ENCODE measurements around the gene PRSS21.

Gene PRSS21, protein sequence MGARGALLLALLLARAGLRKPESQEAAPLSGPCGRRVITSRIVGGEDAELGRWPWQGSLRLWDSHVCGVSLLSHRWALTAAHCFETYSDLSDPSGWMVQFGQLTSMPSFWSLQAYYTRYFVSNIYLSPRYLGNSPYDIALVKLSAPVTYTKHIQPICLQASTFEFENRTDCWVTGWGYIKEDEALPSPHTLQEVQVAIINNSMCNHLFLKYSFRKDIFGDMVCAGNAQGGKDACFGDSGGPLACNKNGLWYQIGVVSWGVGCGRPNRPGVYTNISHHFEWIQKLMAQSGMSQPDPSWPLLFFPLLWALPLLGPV

DNA sequence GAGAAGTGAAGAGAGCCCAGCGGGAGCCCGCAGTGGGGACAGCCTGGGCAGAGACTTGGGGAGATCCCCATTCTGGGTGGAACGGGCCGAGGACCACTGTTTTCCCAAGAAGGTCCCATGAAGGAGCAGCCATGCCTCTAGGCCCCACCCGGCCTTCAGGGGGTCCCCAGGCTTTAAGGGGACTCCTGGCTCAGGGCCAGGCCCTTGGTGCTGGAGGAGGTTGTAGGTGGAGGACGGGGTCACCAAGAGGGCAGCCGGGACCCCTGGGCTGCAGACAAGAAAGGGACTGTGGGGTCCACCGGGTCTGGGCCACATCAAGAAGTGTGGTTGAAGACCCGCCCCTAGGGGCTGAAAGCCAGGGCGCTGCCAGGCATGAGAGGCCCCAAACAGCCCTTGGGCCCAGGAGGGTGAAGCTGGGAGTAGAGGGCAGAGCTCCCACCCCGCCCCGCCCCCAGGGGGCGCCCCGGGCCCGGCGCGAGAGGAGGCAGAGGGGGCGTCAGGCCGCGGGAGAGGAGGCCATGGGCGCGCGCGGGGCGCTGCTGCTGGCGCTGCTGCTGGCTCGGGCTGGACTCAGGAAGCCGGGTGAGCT is at the start of gene PRSS21:
Gene PRSS21 (plus strand): TSS at position 487 of the 589 bp plus-strand sequence. CDS start 32 bp downstream, at position 519.
- peak; percentile 52 for DNase-seq (ENCODE audit: low spot score)

DNA sequence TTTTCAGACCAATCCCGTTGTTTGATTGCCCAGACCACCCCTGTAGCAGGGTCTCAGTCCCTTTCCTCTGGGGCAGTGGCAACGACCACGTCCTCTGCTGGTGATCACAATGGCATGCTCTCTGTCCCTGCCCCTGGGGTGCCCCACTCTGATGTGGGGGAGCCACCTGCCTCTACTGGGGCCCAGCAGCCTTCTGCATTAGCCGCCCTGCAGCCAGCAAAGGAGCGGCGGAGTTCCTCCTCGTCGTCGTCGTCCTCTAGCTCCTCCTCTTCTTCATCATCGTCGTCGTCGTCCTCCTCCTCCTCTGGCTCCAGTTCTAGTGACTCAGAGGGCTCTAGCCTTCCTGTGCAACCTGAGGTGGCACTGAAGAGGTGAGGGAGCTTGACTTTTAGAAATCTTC is 49.1 kb upstream of the PRSS21 start:
- no peak for DNase-seq (ENCODE audit: low spot score)

DNA sequence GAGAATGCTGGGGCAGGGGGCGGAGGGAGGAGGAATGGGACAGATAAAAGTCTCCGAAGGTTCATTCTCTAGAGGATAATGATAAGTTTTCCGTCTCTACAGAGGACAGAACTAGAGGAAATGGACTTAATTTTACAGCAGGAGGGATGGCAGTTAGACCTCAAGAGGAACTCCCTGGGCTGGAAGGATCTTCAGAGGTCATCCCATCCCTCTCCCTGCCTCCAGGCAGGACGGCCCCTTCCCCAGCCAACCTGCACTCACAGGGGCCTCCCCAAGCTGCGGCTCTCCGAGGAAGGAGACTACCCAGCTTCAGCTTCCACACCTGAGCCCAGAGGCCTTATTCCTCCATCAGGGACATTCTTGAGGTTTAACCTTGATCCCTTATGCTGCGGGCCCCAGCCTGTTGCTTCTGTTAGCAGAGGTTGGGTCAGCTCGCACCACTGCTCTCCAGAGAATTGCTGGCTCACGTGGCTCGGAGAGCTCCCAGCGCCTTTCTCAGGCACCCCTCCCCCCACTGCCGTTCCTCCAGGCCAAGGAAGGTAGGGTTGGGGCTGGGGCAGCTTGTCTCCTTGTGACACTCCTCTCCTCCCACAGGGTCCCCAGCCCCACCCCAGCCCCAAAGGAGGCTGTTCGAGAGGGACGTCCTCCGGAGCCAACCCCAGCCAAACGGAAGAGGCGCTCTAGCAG is 48.5 kb upstream of the PRSS21 start:
- no peak for DNase-seq (ENCODE audit: low spot score)

DNA sequence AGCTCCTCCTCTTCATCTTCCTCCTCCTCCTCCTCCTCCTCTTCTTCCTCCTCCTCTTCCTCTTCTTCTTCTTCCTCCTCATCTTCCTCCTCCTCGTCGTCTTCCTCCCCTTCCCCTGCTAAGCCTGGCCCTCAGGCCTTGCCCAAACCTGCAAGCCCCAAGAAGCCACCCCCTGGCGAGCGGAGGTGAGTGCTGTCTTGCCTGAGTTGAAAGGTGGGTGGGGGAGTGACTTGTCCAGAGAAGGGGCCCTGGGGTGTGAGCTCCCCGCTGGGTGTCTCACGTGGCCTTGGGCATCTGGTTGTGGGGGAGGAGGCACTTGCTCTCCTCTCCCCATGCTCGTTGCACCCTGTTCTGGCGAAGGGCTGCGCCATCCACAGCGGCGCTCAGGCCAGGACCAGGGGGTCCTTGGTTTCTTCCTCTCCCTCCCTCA is 47.9 kb upstream of the PRSS21 start:
- DNase-seq (ENCODE audit: low spot score) = no peak

DNA sequence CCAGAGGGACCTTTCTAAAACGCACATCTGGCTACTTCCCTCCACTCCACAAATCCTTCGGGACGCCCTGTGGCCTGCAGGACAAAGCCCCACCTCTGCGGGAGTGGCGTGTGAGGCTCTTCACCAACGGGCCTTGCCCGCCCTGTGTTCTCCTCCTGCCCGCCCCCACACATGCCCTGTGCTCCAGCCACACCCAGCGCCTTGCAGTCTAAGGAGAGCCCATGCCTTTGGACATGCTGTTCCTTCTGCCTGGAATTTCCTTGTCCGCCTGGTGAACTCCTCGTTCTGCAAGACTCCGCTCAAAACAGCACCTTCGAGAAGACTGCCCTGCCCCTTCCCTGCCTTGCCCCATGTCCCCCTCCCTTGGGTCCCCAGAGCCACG is 47.4 kb upstream of the PRSS21 start:
- DNase-seq (ENCODE audit: low spot score) = no peak

DNA sequence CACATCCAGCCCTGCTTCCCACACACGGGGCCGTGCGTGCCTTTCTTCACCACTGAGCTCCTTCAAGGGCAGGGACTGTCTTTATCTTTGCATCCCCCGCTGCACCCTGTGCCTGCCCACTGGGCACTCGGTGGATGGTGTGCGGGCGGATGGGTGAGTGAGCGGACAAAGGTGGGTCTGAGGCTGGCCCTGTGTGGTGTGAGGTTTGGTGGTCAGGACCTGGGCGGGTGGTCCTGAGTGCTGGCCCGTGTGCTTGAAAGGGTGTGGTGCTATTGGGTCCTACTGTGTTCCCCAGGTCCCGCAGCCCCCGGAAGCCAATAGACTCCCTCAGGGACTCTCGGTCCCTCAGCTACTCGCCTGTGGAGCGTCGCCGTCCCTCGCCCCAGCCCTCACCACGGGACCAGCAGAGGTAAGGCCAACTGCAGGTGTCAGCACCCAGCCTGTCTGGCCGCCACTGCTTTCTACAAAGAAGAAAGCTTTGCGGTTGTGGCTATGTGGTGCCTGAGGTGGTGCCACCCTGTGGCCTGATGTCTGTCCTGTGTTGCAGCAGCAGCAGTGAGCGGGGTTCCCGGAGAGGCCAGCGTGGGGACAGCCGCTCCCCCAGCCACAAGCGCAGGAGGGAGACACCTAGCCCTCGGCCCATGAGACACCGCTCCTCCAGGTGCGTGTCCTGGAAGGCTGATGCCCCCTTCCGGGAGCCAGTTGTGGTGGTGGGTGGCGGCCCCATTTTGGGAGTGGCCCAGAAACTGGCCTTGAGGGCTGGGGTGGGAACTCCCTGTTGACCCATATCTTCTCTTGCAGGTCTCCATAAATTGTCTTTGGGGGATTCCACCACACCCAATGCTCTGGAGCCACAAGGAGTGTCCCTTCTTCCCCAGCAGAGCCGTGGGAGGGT is 46.7 kb upstream of the PRSS21 start:
- no peak for DNase-seq (ENCODE audit: low spot score)

DNA sequence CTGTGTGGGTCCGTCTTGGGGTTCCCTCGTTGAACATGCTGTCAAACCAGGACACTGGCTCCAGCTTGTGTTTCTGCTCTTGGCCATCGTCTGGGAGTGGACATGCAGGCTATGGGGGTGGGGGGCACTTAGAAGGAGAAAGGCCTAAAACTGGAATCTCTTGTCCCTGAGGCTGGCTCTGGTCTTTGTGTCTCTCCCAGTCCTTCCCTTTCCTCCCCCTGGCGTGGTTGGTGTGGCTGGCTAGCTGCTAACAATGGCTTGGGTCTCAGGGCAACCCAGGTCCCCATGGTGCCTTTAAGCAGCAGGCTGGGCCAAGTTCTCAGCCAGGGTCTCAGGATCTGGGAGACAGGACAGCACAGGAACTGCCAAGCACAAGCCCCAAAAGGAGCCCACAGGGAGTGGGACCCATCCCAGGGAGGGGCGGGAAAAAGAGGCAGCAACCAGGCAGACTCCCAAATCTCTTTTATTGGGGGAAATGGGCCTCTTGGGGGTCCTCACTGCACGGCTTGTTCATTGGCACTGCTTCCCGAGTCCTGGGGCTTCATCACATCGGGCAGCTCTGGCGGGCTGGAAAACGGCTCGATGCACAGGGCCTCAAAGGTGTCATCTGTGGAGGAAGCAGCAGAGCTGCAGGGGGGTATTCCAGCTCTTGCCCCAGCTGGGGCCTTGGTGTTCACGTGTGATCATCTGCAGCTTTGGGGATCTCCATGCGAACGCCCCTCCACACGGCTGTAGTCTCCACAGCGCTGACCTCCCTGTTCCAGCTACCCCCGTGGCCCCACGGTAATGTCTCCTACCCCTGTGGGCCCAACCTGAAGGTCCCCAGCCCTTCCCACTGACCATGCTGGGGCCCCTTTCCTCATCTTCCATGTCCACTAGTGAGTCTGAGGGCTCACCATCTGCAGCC is 45.3 kb upstream of the PRSS21 start:
- DNase-seq (ENCODE audit: low spot score) = no peak

DNA sequence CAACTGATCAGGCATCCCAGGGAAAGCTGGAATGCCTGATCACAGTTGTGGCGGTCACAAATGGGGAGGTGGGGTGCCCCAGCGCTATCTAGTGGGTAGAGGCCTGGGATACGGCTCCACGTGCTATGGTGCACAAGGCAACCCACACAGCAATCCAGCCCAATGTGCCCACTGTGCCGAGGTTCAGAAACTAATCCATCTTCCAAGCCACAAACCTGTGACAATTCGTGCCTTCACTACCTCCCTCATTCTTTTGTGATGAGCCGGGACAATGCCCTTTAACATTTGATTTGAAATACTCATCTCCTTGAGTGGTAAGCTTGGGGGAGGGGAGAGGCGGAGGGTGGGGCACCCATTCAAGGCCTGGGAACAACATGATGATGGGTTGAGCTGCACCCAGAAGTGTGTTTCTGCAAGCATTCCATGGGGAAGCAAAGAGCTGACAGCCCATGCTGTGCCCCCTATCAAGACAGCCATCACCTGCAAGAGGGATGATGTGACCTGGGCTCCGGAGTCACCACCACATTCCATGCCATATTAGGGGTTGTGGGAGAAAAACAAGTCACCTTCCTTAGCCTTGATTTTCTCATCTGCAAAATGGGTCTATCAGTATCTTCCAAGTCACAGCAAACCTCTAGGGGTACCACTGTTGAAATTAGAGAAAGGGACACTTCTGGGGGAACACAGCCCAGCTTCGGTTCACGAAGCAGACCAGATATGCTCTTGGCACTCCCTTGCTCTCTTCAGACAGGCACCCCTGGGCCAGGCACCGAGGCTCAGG is 43.7 kb upstream of the PRSS21 start:
- DNase-seq (ENCODE audit: low spot score) = no peak

DNA sequence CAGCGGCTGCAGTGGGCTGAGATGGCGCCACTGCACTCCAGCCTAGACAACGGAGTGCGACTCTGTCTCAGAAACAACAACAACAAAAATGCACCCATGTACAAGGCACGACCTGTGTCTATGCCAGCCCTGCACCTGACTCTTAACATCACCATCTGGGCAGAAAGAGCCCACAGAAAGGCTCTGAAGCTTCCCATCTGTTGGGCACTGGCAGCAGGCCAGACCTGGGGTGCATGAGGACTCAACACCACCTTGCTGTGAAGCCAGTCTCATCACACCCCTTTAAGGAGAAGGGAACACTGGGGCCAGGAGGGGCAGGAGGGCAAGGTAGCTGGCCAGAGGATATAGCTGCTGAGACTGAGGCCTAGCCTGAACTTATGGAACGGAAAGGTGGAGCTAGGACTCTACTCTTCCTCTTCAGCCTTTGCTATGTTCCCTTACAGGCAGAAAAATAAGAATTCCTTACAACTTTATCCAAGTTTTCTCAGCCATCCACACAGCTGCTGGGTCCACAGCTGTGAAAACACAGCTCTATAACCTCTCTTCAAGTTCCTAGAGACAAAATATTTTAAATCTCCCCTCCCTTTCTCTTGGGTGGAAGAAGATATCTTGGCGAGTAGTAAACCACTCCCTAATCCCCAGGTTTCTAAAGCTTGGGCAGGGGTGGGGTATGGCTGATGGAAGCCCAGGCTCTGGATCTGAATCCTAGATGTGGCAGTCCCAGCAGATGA is 42.7 kb upstream of the PRSS21 start:
- no peak for DNase-seq (ENCODE audit: low spot score)

DNA sequence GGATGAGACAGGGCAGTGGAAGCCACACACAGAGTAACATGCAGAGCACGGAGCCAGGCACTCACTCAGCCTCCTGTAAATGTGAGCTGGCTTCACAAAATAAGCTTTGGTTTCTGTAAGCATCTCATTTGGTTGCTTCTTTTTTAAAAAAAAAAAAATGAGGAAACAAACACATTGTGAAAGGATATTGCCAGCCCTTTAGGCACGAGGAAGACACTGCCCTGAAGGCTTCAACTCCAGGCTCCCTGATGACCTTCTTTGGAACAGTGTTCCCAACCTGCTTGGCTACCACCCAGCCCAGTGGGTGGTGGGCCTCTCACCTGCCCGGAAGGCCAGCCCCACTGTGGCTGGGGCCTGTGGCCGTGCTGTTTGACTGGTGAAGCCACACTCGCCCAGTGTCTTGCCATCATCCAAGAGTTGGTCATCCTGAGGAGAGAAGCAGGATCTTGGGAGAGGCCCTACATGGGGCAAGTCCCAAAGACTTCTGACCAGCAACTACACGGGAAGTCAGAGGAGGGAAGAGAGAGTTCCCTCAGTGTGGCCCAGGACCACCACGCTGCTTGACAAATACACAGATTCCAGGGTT is 41.8 kb upstream of the PRSS21 start:
- DNase-seq (ENCODE audit: low spot score) = no peak

DNA sequence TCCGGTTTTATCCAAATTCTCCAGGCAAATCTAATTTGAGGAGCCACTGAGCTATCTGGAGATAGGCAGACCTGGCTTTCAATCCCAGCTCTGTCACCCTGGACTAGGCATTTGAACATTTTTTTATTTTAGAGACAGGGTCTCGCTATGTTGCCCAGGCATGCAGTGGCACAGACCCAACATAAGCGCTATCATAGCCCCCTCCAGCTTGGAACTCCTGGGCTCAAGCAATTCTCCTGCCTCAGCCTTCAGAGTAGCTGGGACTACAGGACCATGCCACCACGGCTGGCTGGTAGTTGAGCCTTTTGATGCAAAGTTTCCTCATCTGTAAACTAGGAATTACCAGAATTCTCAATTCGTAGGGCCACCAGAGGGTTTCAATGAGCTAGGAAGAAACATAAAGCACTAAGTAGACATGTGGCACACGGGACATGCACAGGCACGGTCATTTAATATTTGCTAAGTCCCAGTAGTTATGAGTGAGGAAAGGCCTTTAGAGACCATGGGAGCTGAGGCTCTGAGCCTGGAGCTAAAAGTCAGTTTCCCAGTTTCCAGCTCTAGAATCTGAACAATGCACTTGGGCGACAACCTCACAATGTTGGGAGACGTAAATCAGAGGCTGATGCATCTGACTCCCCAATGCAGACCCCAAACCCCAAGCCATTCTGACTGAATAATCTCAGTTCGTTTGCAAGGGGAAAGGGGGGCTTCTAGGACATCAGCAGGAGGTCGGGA is 41.1 kb upstream of the PRSS21 start:
- DNase-seq (ENCODE audit: low spot score) = no peak

DNA sequence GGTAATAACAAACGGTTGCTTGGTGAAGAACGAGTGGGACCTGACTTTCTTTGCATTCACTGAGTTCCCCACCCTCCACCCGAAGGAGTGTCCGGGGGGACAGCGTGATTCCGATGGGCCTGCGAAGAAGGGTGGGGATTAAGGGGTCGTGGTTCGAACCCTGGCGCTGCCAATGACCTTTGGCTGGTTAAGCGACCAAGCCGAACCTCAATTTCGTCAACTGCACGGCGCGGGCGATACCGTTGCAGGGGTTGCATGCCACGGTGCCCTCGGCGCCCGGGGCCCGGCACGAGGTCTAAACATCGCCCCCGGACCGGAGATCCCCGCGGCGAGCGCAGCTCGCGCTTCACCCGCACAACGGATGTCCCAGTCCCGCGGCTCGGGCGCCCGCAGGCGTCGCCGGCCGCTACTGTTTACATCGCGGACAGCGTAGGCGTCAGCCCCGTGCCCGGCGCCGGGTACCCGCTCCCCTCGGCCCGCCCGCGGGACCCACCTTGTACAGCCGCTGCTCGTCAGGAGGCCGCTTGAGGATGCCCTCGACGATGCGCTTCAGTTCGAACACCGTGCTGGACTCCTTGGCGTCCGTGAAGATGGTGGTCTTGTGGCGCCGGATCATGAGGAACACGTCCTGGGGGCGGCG is 40.4 kb upstream of the PRSS21 start:
- DNase-seq (ENCODE audit: low spot score) = no peak

DNA sequence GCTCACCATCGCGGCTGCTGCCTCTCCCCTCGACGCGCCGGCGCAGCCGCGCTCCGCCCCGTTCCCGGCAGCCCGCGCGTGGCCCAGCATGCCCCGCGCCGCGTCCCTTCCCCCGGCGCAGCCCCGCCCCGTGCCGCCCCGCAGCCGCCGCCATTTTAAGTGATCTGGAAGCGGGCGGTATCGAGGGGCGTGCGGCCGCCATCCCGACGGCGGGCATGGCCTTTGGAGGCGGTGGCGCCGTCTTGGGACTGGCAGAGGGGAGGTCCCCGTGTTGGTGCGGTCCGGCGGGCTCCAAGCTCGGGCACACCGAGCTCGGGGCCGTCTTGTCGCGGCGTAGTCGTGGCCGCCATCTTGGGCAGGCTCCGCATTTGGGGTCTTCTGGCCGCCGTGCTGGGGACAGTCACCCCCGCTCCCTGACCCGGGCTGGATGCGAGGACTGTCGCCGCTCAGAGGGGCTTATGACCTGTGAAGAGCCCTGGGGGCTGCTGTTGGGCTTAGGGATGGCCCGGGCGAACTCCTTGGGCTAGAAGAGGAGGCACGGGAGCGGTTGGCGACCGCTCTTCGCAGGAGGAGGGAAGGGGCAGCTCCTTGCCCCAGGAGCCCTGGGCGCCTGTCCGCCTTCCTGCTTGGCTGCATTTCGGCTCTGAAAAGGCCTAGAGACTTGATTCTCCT is 39.7 kb upstream of the PRSS21 start, which contains the start of gene ELOB:
Gene ELOB (minus strand): TSS at position 50 of the 672 bp plus-strand sequence. CDS start 41 bp downstream, at position 9.
- peak; percentile 95 for DNase-seq (ENCODE audit: low spot score)

DNA sequence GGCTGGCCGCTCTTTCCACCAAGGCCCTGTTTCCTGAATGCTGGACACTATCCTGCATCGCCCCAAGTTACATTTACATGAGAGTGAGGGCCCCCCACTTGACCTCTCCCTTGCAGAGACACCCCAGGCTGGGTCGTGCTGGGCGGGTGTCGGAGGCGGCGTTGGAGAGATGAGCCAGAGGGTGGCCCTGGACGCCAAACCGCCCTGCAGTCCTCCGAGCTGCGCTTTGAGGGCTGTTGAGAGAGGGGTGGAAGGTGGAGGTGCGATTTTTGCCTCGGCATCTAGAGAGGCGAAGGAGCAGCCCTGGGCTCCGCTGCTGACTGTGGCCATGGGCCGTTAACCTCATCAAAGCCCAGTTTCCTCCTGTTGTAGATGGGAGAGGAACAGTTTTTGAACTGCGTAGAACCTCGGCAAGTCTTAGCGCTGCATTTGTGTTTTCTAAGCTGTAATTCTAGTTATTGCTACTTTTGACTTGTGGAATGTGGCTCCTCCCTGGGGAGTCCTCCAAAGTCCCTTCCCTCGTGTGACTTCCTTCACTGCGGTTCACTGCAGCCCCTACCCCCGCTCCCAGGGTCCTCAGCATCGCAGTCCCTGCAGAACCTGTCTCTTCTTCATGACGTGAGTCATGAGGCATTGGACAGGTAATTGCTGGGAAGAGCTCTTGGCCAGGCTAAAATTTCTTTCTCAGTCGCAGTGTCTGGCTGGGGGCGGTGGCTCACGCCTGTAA is 39.0 kb upstream of the PRSS21 start:
- no peak for DNase-seq (ENCODE audit: low spot score)

DNA sequence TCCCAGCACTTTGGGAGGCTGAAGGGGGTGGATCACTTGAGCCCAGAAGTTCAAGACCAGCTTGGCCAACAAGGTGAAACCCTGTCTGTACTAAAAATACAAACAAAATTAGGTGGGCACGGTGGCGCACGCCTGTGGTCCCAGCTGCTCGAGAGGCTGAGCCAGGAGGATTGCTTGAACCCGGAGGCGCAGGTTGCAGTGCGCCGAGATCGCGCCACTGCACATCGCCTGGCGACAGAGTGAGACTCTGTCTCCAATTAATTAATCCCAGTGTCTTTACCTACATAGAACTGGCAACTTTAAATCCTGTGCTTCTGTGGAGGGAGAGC is 38.4 kb upstream of the PRSS21 start:
- no peak for DNase-seq (ENCODE audit: low spot score)

DNA sequence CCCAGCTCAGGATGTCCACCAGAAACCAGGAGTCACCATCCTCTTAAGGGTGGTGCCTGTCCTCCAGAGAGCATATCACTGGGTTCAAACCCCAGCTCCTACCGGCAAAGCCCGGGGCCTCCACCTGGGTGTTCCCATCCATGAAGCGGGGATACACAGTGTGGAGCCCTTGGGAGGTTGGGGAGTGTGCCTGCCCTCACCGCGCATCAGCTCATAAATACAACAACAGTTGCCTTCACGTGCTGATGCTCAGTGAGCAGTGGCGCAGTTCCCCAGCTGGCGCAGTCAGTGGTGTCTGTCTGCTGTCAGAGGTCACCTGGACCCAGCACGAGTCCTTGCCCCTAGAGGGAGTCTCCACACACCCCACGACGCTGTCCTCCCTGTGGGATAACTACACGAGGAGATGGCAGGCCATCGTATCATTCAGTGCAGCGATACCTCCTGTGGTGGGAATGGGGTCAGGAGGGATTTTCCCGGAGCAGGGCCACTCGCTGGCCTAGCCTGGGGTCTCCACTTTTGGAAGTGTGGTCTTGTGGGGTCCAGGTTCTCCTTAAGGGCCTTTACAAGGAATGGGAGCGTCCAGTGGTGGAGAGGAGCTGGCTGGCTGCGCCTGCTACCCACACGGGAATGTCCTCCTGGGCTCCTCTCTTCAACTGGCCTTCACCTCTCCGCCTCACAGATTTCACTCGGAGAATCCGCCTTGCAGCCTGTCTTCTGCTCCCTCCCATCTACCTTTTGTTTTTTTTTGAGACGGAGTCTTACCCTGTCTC is 37.7 kb upstream of the PRSS21 start:
- DNase-seq (ENCODE audit: low spot score) = peak; percentile 62

Data from left forelimb (tissue), 1 donor.